ENCODE data around the gene CCDC12. TPM values are rescaled to one million over a fixed set of nuclear protein-coding genes. Genes with fewer than 3 reads are reported as not detected.
A peak's percentile ranks its signal among the peaks of the same experiment; 100 is the strongest.

CCDC12 gene
- total and polyA plus RNA-seq, 2 of the 13 experiments (the other 11 are each of a cell fraction or from before 2014, with no cell fraction given): 30.1 to 49.5 TPM

- TF ChIP-seq STAT6 (CRISPR knock-in tag; IDR thresholded peaks at IDR 0.05; ENCODE audit: borderline replicate concordance): no peak
These were observed 41.7 kb upstream of the CCDC12 start (continued) for GRCh38 chr3:47018269-47018611.

- FAIRE-seq: no peak
- Histone ChIP-seq H3K79me2 (ENCODE audit: insufficient read depth, low read length) (peaks cover 4% of the 10 kb centered on the region), H3K4me3 (replicated peaks in 1 of 3; ENCODE audit: insufficient read depth in 1 of 3, low read depth in 2 of 3, low read length in 3 of 3) (no peak overlapping the region), H3K4me2 (ENCODE audit: low read depth, low read length) (peak overlapping the region; percentile 18; the same call in 1 of the 2 replicates), H3K9ac (ENCODE audit: insufficient read depth, low read depth, low read length) (0 out of 2 replicates have a peak overlapping the region, but pooled peaks have one; percentile 19), H3K36me3 (replicated peaks in 1 of 2; ENCODE audit: control insufficient read depth in 1 of 2, insufficient read depth in 2 of 2, low read length in 2 of 2) (peaks cover 16 to 45% of the 10 kb centered on the region in 2 experiments; a peak in 4 of 5 replicates), H4K20me1 (ENCODE audit: insufficient read depth, low read length) (peaks cover 4% of the 10 kb centered on the region; the same call in 1 of the 2 replicates), H3K9me3 (ENCODE audit: low read length) (no peaks in the 10 kb centered on the region), H3K27ac (ENCODE audit: extremely low read length, insufficient read depth, low read length) (peak overlapping the region; percentile 61), H2AFZ (ENCODE audit: low read length) (no peak overlapping the region), H3K4me1 (ENCODE audit: insufficient read depth, low read length) (peaks cover 53% of the 10 kb centered on the region), H3K27me3 (ENCODE audit: control insufficient read depth in 1 of 2, insufficient read depth in 2 of 2, low read length in 2 of 2) (no peaks in the 10 kb centered on the region)
- WGBS (ENCODE audit: low lambda C conversion rate): 87% methylated on average over 6 of the region's 6 CpGs
- no TSS peak for BruUV-seq (replicated peaks)
- intact Hi-C loops (cut with micrococcal nuclease; ENCODE audit: unreplicated experiment) (loop anchor here (10.0 kb wide), 1 partner anchor 47 kb away; no protein-coding TSS in a partner anchor), in situ Hi-C loops (cut with HindIII; ENCODE audit: extremely low pct_ligation_motif_present, low pct_unique_long_range_greater_than_20kb) (no loop called here)
- peak; percentile 50 for ATAC-seq
- ChIA-PET CTCF (ENCODE audit: low intra/inter-chr PET ratio, low total read pairs) (no interaction called here), POLR2A (no interaction called here)
- DNase-seq (ENCODE audit: low spot score): peak; percentile 20
- no peak for TF ChIP-seq ZNF33A (CRISPR knock-in tag; IDR thresholded peaks at IDR 0.05; ENCODE audit: borderline replicate concordance)
- 0 out of 2 replicates have a peak, but pooled peaks have one; percentile 35 for TF ChIP-seq ZNF703 (CRISPR knock-in tag; IDR thresholded peaks at IDR 0.05; ENCODE audit: borderline replicate concordance)
- no peak for TF ChIP-seq ZNF496 (CRISPR knock-in tag; IDR thresholded peaks at IDR 0.05; ENCODE audit: insufficient replicate concordance)
- no peak for TF ChIP-seq ZNF547 (CRISPR knock-in tag; IDR thresholded peaks at IDR 0.05)
- no peak for TF ChIP-seq ZSCAN9 (CRISPR knock-in tag; IDR thresholded peaks at IDR 0.05; ENCODE audit: borderline replicate concordance)
- TF ChIP-seq CEBPB (IDR thresholded peaks at IDR 0.05; ENCODE audit: borderline replicate concordance, low read depth, low read length): no peak
- no peak for TF ChIP-seq BRCA1 (CRISPR knock-in tag; IDR thresholded peaks at IDR 0.05)
- TF ChIP-seq GMEB1 (CRISPR knock-in tag; IDR thresholded peaks at IDR 0.05; ENCODE audit: borderline replicate concordance): no peak
These were observed 41.1 kb upstream of the CCDC12 start for GRCh38 chr3:47017504-47018268.
